Astrocyte of the cerebellum (primary cell): ENCODE data around the gene CHMP1B.

Source experiments
- DNase-seq: peaks from one replicate; pipeline ENCODE4 v3.0.0-alpha.2; 2011; ENCODE audit warnings: low read depth
- H3K4me3 ChIP-seq: 2 replicates; pipeline ENCODE4 v1.5.1; 2011; ENCODE audit warnings: mild to moderate bottlenecking, low read depth, low read length, moderate library complexity
- CTCF ChIP-seq: IDR thresholded peaks from 2 replicates; pipeline ENCODE4 v1.5.1; 2012; ENCODE audit warnings: low read length, low read depth, moderate library complexity, mild to moderate bottlenecking; ENCODE audit errors: missing control alignments
- in situ Hi-C: cut with HindIII; loops from 2 replicates; pipeline ENCODE4 v1.10.0; 2017; ENCODE audit warnings: low sequenced_read_pairs

The CHMP1B gene

GRCh38 chr18:11873670-11874340 lies 22.6 kb downstream of the CHMP1B start:
- in situ Hi-C loops = no loop called here
- no peak overlapping the region for H3K4me3 ChIP-seq
- DNase-seq = no peak
- TF ChIP-seq CTCF = no peak

- DNase-seq = no peak
- in situ Hi-C loops = no loop called here
- no peak overlapping the region for H3K4me3 ChIP-seq
- TF ChIP-seq CTCF = no peak
These were observed 23.5 kb downstream of the CHMP1B start for GRCh38 chr18:11874676-11875075.

GRCh38 chr18:11877497-11878135 lies 26.4 kb downstream of the CHMP1B start:
- TF ChIP-seq CTCF = no peak
- H3K4me3 ChIP-seq = no peak overlapping the region
- no peak for DNase-seq
- in situ Hi-C loops = no loop called here

- in situ Hi-C loops = no loop called here
- TF ChIP-seq CTCF = no peak
- DNase-seq = no peak
These were observed 29.5 kb downstream of the CHMP1B start for GRCh38 chr18:11880586-11881304.

GRCh38 chr18:11882636-11883035 lies 31.4 kb downstream of the CHMP1B start:
- TF ChIP-seq CTCF = no peak
- in situ Hi-C loops = no loop called here
- no peak for DNase-seq
- H3K4me3 ChIP-seq = no peak overlapping the region

More at GRCh38 chr18:11880586-11881304, 29.5 kb downstream of the CHMP1B start:
- no peak overlapping the region for H3K4me3 ChIP-seq

GRCh38 chr18:11883153-11883552 lies 31.9 kb downstream of the CHMP1B start:
- no peak for DNase-seq
- TF ChIP-seq CTCF = no peak
- in situ Hi-C loops = no loop called here
- no peak overlapping the region for H3K4me3 ChIP-seq
